HepG2 (cell line): ENCODE results near the gene STUB1. TPM values are rescaled to one million over a fixed set of nuclear protein-coding genes. Genes with fewer than 3 reads are reported as not detected.

Experiments
- ATF7 ChIP-seq, 2 experiments: fragments of 450-650 bp in 1 of 2; sonication (generic) in 1 of 2; formaldehyde crosslinking in 1 of 2; IDR thresholded peaks; 2 replicates each; pipeline versions ENCODE4 v1.4.0 to v1.6.1; 2016 to 2020; ENCODE audit warnings: antibody characterized with exemption in 1 of 2, mild to moderate bottlenecking in 1 of 2, missing genetic modification reagents in 1 of 2
- GATAD1 ChIP-seq: IDR thresholded peaks from 2 replicates; pipeline ENCODE4 v1.6.1; 2016; ENCODE audit warnings: missing genetic modification reagents, missing compliant biosample characterization
- GPBP1L1 ChIP-seq: sonication (generic); formaldehyde crosslinking; IDR thresholded peaks from 2 replicates; pipeline ENCODE4 v1.5.0; 2020; ENCODE audit warnings: mild to moderate bottlenecking, missing genetic modification reagents
- LRRFIP1 ChIP-seq: sonication (generic); formaldehyde crosslinking; conservative IDR thresholded peaks from 2 replicates; pipeline ENCODE4 v1.4.0; 2020; ENCODE audit warnings: missing genetic modification reagents
- MAFF ChIP-seq: IDR thresholded peaks from 2 replicates; pipeline ENCODE4 v1.6.1; 2011; ENCODE audit warnings: low read depth, low read length, improper control_type of control experiment
- MED8 ChIP-seq: sonication (generic); formaldehyde crosslinking; IDR thresholded peaks from 2 replicates; pipeline ENCODE4 v1.8.1; 2023; ENCODE audit warnings: mild to moderate bottlenecking, missing genetic modification reagents; ENCODE audit not compliant: insufficient replicate concordance
- MLX ChIP-seq: IDR thresholded peaks from 2 replicates; pipeline ENCODE4 v1.6.1; 2016
- MLXIP ChIP-seq: sonication (generic); formaldehyde crosslinking; IDR thresholded peaks from 2 replicates; pipeline ENCODE4 v1.9.0; 2021; ENCODE audit warnings: missing genetic modification reagents, borderline replicate concordance
- MTA1 ChIP-seq: sonication (generic); formaldehyde crosslinking; IDR thresholded peaks from 2 replicates; pipeline ENCODE4 v1.4.0; 2020; ENCODE audit warnings: missing genetic modification reagents, mild to moderate bottlenecking, borderline replicate concordance
- NFRKB ChIP-seq: fragments of 450-650 bp; IDR thresholded peaks from 2 replicates; pipeline ENCODE4 v1.6.1; 2017
- PAWR ChIP-seq: sonication (generic); formaldehyde crosslinking; IDR thresholded peaks from 2 replicates; pipeline ENCODE4 v1.4.0; 2020; ENCODE audit warnings: missing genetic modification reagents, mild to moderate bottlenecking, borderline replicate concordance
- RBAK ChIP-seq: sonication (generic); formaldehyde crosslinking; IDR thresholded peaks from 2 replicates; pipeline ENCODE4 v1.5.1; 2020; ENCODE audit warnings: mild to moderate bottlenecking, missing genetic modification reagents
- REL ChIP-seq: sonication (generic); formaldehyde crosslinking; conservative IDR thresholded peaks from 2 replicates; pipeline ENCODE4 v1.8.0; 2022; ENCODE audit warnings: mild to moderate bottlenecking, missing genetic modification reagents, moderate library complexity
- SMAD1 ChIP-seq: sonication (generic); formaldehyde crosslinking; IDR thresholded peaks from 2 replicates; pipeline ENCODE4 v1.4.0; 2020; ENCODE audit warnings: missing genetic modification reagents, low read depth, mild to moderate bottlenecking, borderline replicate concordance
- ZBTB33 ChIP-seq: sonication (generic); formaldehyde crosslinking; IDR thresholded peaks from 2 replicates; pipeline ENCODE4 v1.4.0; 2020; ENCODE audit warnings: missing genetic modification reagents
- ZFP36L2 ChIP-seq: sonication (generic); formaldehyde crosslinking; IDR thresholded peaks from 2 replicates; pipeline ENCODE4 v1.4.0; 2020; ENCODE audit warnings: missing genetic modification reagents
- ZNF282 ChIP-seq: fragments of 450-650 bp; IDR thresholded peaks from 2 replicates; pipeline ENCODE4 v1.6.1; 2018; ENCODE audit not compliant: partially characterized antibody
- ZNF3 ChIP-seq: IDR thresholded peaks from 2 replicates; pipeline ENCODE4 v1.7.0; 2017; ENCODE audit warnings: inconsistent platforms
- ZNF33B ChIP-seq: sonication (generic); formaldehyde crosslinking; IDR thresholded peaks from 2 replicates; pipeline ENCODE4 v1.5.1; 2020; ENCODE audit warnings: mild to moderate bottlenecking, missing genetic modification reagents
- ZNF891 ChIP-seq: sonication (generic); formaldehyde crosslinking; IDR thresholded peaks from 2 replicates; pipeline ENCODE4 v1.5.0; 2020; ENCODE audit warnings: mild to moderate bottlenecking, missing genetic modification reagents
- polyA plus RNA-seq, 8 experiments: library from polyadenylated mRNA; depleted of rRNA in 3 of 8; stranded (reverse) in 7 of 8; unstranded in 1 of 8; fragments of >200 nt; fragmentation: Illumina TruSeq in 4 of 8; extraction: Trizol in 4 of 8; gene quantifications; 2 replicates each; pipeline versions ENCODE4 v1.2.1 to v1.2.3, GENCODE V29; 2011 to 2016; ENCODE audit warnings: low read depth in 4 of 8, missing spikeins in 1 of 8, mixed read lengths in 1 of 8; ENCODE audit not compliant: insufficient read depth in 1 of 8
- total RNA-seq, 5 experiments: library from RNA; depleted of rRNA; stranded (reverse); fragments of >200 nt; fragmentation: Illumina TruSeq; extraction: Trizol; gene quantifications; 2 replicates each; pipeline ENCODE4 v1.2.3, GENCODE V29; 2016; ENCODE audit warnings: low read depth in 1 of 5

STUB1 gene
- total and polyA plus RNA-seq, 2 of the 13 experiments (the other 11 are each of a cell fraction or from before 2014, with no cell fraction given): 52.9 to 78.2 TPM

- TF ChIP-seq MTA1 (CRISPR knock-in tag) (no peak), ATF7 (IDR thresholded peaks at IDR 0.05) (no peak), ATF7 (CRISPR knock-in tag; IDR thresholded peaks at IDR 0.05) (no peak), GPBP1L1 (no peak), MLXIP (CRISPR knock-in tag) (peak; percentile 88; the same call in 1 of the 2 replicates), MAFF (no peak), GATAD1 (0 out of 2 replicates have a peak, but pooled peaks have one; percentile 32), MED8 (no peak), ZNF3 (CRISPR knock-in tag) (no peak), MLX (CRISPR knock-in tag) (no peak), ZNF33B (CRISPR knock-in tag) (peak; percentile 67; the same call in 1 of the 2 replicates), REL (CRISPR knock-in tag) (no peak), ZNF891 (CRISPR knock-in tag) (no peak; the same call in 1 of the 2 replicates), ZBTB33 (no peak), PAWR (no peak), ZFP36L2 (no peak), SMAD1 (CRISPR knock-in tag) (no peak), RBAK (CRISPR knock-in tag) (no peak), ZNF282 (no peak), NFRKB (no peak), LRRFIP1 (CRISPR knock-in tag) (no peak)
Observed at GRCh38 chr16:700684-701584, 20.7 kb downstream of the STUB1 start (continued).
